ENCODE measurements around the gene PPAT.

DNA sequence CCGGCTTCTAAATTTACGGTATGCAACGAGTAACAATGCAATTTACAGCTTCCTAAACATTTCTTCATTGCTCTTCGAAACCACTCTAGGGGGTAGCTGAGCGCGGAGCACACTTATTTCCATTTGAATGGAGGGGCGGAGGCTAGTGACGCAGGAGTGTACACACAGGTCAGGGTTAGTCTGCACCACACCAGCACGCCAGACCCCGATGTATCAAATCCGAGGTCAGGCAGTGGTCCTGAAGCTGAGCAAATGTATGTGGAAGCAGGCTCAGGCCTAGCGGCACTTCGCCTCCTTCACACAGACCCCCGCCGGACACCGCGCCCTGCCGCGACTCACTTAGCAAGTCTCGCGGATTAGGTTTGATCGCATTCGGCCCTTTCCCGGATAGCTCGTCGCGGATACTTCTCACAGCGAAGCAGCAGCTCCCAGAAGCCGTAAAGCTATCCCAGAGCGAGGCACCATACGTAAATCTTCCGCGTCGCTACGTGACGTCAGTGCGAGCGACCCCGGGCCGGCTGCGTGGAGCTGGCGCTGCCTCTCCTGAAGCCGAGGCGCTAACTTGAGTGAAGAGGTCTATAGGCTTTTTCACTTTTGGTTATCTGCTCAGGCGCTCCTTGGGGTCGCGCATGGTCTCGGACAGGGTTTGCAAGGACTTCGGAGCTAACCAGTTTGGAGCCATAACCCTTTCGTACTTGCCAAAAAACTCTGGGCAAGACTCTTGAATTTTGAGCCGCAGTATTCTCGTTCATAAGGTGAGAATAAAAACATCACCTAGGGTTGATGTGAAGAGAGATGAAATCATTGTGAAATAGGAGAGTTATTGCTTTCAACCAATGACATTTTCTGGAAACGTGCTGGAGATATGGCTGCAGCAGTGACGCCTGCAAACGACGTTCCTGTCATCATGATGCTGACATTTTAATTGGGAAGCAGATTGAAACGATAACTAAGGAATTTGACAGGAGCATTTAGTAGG is 48.1 kb downstream of the PPAT start, which contains the start of gene AASDH:
- TF ChIP-seq, protein P1, sequence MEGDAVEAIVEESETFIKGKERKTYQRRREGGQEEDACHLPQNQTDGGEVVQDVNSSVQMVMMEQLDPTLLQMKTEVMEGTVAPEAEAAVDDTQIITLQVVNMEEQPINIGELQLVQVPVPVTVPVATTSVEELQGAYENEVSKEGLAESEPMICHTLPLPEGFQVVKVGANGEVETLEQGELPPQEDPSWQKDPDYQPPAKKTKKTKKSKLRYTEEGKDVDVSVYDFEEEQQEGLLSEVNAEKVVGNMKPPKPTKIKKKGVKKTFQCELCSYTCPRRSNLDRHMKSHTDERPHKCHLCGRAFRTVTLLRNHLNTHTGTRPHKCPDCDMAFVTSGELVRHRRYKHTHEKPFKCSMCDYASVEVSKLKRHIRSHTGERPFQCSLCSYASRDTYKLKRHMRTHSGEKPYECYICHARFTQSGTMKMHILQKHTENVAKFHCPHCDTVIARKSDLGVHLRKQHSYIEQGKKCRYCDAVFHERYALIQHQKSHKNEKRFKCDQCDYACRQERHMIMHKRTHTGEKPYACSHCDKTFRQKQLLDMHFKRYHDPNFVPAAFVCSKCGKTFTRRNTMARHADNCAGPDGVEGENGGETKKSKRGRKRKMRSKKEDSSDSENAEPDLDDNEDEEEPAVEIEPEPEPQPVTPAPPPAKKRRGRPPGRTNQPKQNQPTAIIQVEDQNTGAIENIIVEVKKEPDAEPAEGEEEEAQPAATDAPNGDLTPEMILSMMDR (IDR thresholded peaks at IDR 0.05), result no peak
- TF ChIP-seq EZH2 (IDR thresholded peaks at IDR 0.05; ENCODE audit: borderline replicate concordance, insufficient read depth, low read depth, low read length, poor library complexity, severe bottlenecking), result no peak
